NCI-H510A treated with DMSO at 0.1 percent for 48 hours (cell line): ENCODE data around the gene ZNF722.
"Not testable (repeated sequence)": the region's sequence is repeated elsewhere in the genome, so short reads cannot be mapped to it uniquely, and the experiment has no call there.

Source experiments
- DNase-seq: peaks from one replicate; lab custom pipeline; 2025; lab: John Stamatoyannopoulos, UW

ZNF722 gene

DNA sequence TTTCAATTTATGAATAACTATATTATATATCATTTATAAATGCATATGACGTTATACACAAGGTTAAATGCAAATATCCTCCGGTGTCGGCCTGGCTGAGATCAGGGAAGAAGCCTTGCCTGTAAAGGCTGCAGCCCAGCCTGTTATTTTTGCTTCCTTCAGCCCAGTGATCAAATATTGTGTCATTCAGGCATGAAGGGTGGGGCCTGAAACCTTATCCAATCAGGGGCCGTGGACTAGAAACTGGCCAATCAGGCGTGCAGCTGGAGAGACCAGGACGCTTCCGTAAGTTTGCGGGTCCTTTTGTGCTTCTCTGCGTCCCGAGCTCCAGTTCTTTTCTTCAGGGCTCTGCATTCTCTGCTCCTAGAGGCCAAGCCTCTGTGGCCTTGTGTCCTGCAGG is at the start of gene ZNF722:
Gene ZNF722 (plus strand): TSS at position 301 of the 400 bp plus-strand sequence. CDS start 113 bp downstream, outside the sequence.
- no peak for DNase-seq

DNA sequence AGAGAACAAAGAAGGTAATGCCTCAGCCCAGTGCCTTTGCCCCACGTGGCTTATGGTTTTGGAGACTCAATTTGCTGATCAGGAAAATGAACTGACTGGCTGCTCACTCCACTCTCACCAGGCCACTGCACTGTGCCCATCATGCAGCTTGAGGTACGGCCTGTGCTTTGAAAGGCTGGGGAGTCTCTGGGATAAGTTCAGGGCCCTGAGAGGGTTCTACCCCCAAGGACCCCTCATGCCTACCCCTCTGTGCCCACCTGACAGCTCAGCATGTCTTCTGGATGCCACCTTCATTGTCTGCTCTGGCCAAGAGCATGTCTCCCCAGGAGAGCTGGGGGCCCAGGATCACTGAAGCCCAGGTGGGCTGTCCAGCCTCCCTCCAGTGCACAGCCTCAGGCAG is 45.5 kb upstream of the ZNF722 start:
- DNase-seq = no peak

DNA sequence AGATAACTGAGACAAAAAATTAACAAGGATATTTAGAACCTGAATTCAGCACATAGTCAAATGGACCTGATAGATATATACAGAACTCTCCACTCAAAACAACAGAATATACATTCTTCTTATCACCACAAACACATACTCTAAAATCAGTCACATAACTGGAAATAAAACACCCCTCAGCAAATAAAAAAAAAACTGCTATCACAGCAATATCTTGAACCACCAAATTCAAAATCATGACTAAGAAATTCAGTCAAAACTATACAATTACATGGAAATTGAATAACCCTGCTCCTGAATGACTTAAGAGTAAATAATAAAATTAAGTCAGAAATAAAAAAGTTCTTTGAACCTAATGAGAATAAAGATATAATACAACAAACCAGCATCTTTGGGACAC is 30.0 kb upstream of the ZNF722 start:
- no peak for DNase-seq

DNA sequence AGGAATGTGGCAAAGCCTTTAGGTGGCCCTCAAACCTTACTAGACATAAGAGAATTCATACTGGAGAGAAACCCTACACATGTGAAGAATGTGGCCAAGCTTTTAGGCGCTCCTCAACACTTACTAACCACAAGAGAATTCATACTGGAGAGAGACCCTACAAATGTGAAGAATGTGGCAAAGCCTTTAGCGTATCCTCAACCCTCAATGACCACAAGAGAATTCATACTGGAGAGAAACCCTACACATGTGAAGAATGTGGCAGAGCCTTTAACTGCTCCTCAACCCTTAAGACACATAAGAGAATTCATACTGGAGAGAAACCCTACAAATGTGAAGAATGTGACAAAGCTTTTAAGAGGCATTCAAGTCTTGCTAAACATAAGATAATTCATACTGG is 16.8 kb downstream of the ZNF722 start:
- not testable (repeated sequence) for DNase-seq

DNA sequence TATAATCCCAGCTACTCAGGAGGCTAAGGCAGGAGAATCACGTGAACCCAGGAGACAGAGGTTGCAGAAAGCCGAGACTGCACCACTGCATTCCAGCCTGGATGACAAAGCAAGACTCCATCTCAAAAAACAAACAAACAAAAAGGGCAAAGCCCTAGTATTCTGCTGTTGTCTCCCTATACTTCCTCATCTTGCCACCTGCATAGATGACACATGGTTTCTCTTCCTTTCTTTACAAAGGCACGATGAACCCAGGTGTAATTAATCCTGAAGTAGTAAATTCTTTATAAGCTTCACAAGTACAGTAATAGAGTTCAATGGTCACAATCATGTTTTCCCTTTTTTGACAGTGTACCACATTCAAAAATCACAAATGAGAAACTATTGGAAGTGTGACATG is 36.7 kb downstream of the ZNF722 start:
- DNase-seq = no peak

GRCh38 chr7:64037095-64037494 is 38.4 kb downstream of the ZNF722 start:
- DNase-seq = no peak

DNA sequence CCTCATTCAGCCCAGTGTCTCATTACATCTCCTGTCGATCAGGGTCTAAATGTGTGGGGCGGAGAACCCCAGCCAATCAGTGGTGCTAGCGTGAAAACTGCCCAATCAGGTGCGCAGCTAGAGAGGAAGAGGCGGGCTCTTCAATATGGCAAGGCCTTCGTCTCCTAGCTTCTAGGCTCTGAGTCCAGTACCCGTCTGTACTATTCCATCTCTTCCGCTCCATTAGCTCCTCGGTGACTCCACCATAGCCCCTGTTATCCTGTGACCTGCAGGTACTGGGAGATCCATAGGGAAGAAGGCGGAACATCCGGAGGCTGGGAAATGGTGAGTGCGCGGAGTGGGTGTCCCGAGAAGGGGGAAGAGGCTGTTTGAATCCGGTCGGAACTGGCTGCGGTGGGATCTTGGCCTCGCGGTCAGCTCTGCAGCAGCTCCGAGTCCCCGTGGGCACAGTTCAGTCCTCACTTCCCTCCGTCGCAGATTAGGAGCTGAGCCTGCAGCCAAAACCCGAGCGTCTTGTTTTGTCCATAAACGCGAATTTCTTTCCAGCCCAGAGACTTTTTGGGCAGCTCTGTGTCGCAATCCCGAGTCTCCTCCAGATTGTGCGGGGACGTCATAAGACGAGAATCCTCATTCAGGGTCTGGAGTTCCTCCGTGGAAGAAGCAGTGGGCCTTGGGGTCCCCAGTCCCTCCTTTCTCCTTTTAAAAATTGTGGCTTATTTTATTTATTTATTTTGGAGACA is 46.8 kb downstream of the ZNF722 start, which contains the start of gene ZNF727:
Gene ZNF727 (plus strand): TSS at position 134 of the 740 bp plus-strand sequence. CDS start 188 bp downstream, at position 322.
- DNase-seq = peak; percentile 14

- no peak for DNase-seq
Observed at GRCh38 chr7:64046041-64046389, 47.4 kb downstream of the ZNF722 start.
